K562 (cell line): ENCODE data around the gene SYNPO2. TPM values are rescaled to one million over a fixed set of nuclear protein-coding genes. Genes with fewer than 3 reads are reported as not detected.

Experiments used
- ATAC-seq: fragments of 200-7000 bp; cut with Tn5 transposase; 3 replicates; pipeline ENCODE4 v1.9.1; 2020; ENCODE audit warnings: moderate library complexity
- BruUV-seq: library from RNA; stranded (reverse); fragments of 400-500 nt; replicated peaks from 2 replicates; lab custom pipeline; 2021; lab: Mats Ljungman, UMichigan
- CTCF ChIA-PET: fragments of 300-600 bp; formaldehyde crosslinking; extraction: SDS; loops from one replicate; lab custom pipeline; 2021; ENCODE audit warnings: low intra/inter-chr PET ratio; lab: Yijun Ruan, JAX
- POLR2A ChIA-PET: fragments of 300-600, 350-650 bp; sonication (Branson Sonifier 250); formaldehyde crosslinking; extraction: SDS; loops from one replicate; lab custom pipeline; 2021; ENCODE audit warnings: antibody characterized with exemption, inconsistent platforms; lab: Yijun Ruan, JAX
- DNase-seq, 4 experiments: peaks; one replicate each; pipeline versions ENCODE4 v3.0.0 to v3.0.0-alpha.2; 2011 to 2018; ENCODE audit warnings: low spot score in 3 of 4, mixed read lengths in 3 of 4; ENCODE audit errors: extremely low read depth in 1 of 4
- FAIRE-seq: peaks from 2 replicates; lab custom pipeline; 2011; peaks lifted over from hg19 to GRCh38; lab: Jason Lieb, UNC
- H2AFZ ChIP-seq: 2 replicates; pipeline ENCODE4 v1.6.0; 2011; ENCODE audit warnings: low read depth, low read length, control low read depth, inconsistent platforms
- H3K27ac ChIP-seq: fragments of 200-600 bp; 3 replicates; pipeline ENCODE4 v1.8.0; 2011; ENCODE audit warnings: low read depth, mild to moderate bottlenecking, control low read depth, inconsistent platforms, low read length, moderate library complexity, mixed read lengths; ENCODE audit errors: extremely low read depth
- H3K27me3 ChIP-seq, 2 experiments: fragments of 300-600 bp in 1 of 2; 2 replicates in 1 of 2; 3 replicates in 1 of 2; pipeline versions ENCODE4 v1.6.0 to v1.8.0; 2011; ENCODE audit warnings: inconsistent platforms in 2 of 2, low read length in 2 of 2, mild to moderate bottlenecking in 1 of 2, mixed read lengths in 1 of 2, moderate library complexity in 1 of 2; ENCODE audit not compliant: control insufficient read depth in 2 of 2, insufficient read depth in 2 of 2
- H3K36me3 ChIP-seq: fragments of 300-600 bp; 3 replicates; pipeline ENCODE4 v1.8.0; 2011; ENCODE audit warnings: mild to moderate bottlenecking, low read length, inconsistent platforms; ENCODE audit not compliant: control insufficient read depth, insufficient read depth
- H3K4me1 ChIP-seq, 2 experiments: fragments of 200-600 bp in 1 of 2; replicated peaks in 1 of 2; 2 replicates in 1 of 2; 3 replicates in 1 of 2; pipeline versions ENCODE4 v1.5.1 to v1.8.0; 2011; ENCODE audit warnings: inconsistent platforms in 2 of 2, low read length in 2 of 2, mild to moderate bottlenecking in 1 of 2, mixed read lengths in 1 of 2, moderate library complexity in 1 of 2; ENCODE audit not compliant: control insufficient read depth in 2 of 2, insufficient read depth in 2 of 2
- H3K4me2 ChIP-seq: 2 replicates; pipeline ENCODE4 v1.6.1; 2011; ENCODE audit warnings: low read length, control low read depth, inconsistent platforms, mixed read lengths; ENCODE audit not compliant: insufficient read depth
- H3K4me3 ChIP-seq: fragments of 200-600 bp; sonication (generic), shearing (Covaris generic); 2 replicates; pipeline ENCODE4 v1.5.1; 2016; ENCODE audit warnings: control low read depth, inconsistent platforms
- H3K79me2 ChIP-seq: fragments of 200-600 bp; 3 replicates; pipeline ENCODE4 v1.8.0; 2011; ENCODE audit warnings: low read length, inconsistent platforms; ENCODE audit not compliant: control insufficient read depth, insufficient read depth
- H3K9ac ChIP-seq, 2 experiments: 2 replicates each; pipeline versions ENCODE4 v1.6.0 to v1.6.1; 2011; ENCODE audit warnings: low read depth in 2 of 2, low read length in 2 of 2, control low read depth in 1 of 2, inconsistent platforms in 1 of 2, mild to moderate bottlenecking in 1 of 2, mixed read lengths in 1 of 2; ENCODE audit not compliant: insufficient read depth in 1 of 2
- H3K9me1 ChIP-seq: one replicate; pipeline ENCODE4 v1.6.0; 2011; ENCODE audit warnings: inconsistent platforms, mild to moderate bottlenecking, low read length, moderate library complexity; ENCODE audit not compliant: control insufficient read depth, insufficient read depth
- H3K9me3 ChIP-seq: replicated peaks from 2 replicates; pipeline ENCODE4 v1.5.1; 2011; ENCODE audit warnings: low read depth, low read length, inconsistent platforms; ENCODE audit not compliant: control insufficient read depth, insufficient read depth
- H4K20me1 ChIP-seq: replicated peaks from 2 replicates; pipeline ENCODE4 v1.6.1; 2011; ENCODE audit warnings: low read length, inconsistent platforms, mixed read lengths; ENCODE audit not compliant: control insufficient read depth, insufficient read depth
- DACH1 ChIP-seq: fragments of 450-650 bp; IDR thresholded peaks from 2 replicates; pipeline ENCODE4 v1.6.1; 2018; ENCODE audit not compliant: partially characterized antibody
- ETV6 ChIP-seq, 3 experiments: fragments of 150-350 bp in 1 of 3; sonication (generic) in 1 of 3; formaldehyde crosslinking in 1 of 3; IDR thresholded peaks; 2 replicates each; pipeline versions ENCODE4 v1.6.1 to v1.8.0; 2014 to 2022; ENCODE audit warnings: borderline replicate concordance in 2 of 3, low read depth in 2 of 3, antibody characterized with exemption in 1 of 3, low read length in 1 of 3, mild to moderate bottlenecking in 1 of 3, missing genetic modification reagents in 1 of 3
- HCFC1 ChIP-seq: IDR thresholded peaks from 2 replicates; pipeline ENCODE4 v1.6.1; 2012; ENCODE audit warnings: low read depth, low read length, improper control_type of control experiment
- HNRNPLL ChIP-seq: fragments of 200-400 bp; formaldehyde crosslinking; IDR thresholded peaks from 2 replicates; pipeline ENCODE4 v1.6.1; 2017; ENCODE audit warnings: low read length, low read depth, mild to moderate bottlenecking; ENCODE audit not compliant: poor library complexity, severe bottlenecking
- MECOM ChIP-seq: fragments of 250-450 bp; sonication (Bioruptor Pico); IDR thresholded peaks from 2 replicates; pipeline ENCODE4 v1.8.0; 2022; ENCODE audit warnings: inconsistent platforms
- NCOA1 ChIP-seq: fragments of 450-650 bp; IDR thresholded peaks from 2 replicates; pipeline ENCODE4 v1.6.1; 2016; ENCODE audit warnings: low read depth
- NFXL1 ChIP-seq: fragments of 450-650 bp; formaldehyde crosslinking; IDR thresholded peaks from 2 replicates; pipeline ENCODE4 v1.4.0; 2021; ENCODE audit warnings: mild to moderate bottlenecking
- RBM25 ChIP-seq: fragments of 200-400 bp; formaldehyde crosslinking; IDR thresholded peaks from 2 replicates; pipeline ENCODE4 v1.6.1; 2018; ENCODE audit warnings: low read length, low read depth, moderate library complexity; ENCODE audit not compliant: severe bottlenecking
- RFX7 ChIP-seq: fragments of 250-450 bp; sonication (Bioruptor Pico); IDR thresholded peaks from 2 replicates; pipeline ENCODE4 v1.5.1; 2021; ENCODE audit warnings: mild to moderate bottlenecking
- SMARCE1 ChIP-seq: fragments of 450-650 bp; IDR thresholded peaks from 2 replicates; pipeline ENCODE4 v1.7.1; 2016; ENCODE audit warnings: mild to moderate bottlenecking
- THRAP3 ChIP-seq: fragments of 450-650 bp; IDR thresholded peaks from 2 replicates; pipeline ENCODE4 v1.6.1; 2016; ENCODE audit warnings: mild to moderate bottlenecking, inconsistent platforms, borderline replicate concordance
- ZBTB43 ChIP-seq: sonication (generic); formaldehyde crosslinking; IDR thresholded peaks from 2 replicates; pipeline ENCODE4 v1.8.0; 2023; ENCODE audit warnings: mild to moderate bottlenecking, missing genetic modification reagents
- ZNF134 ChIP-seq: fragments of 250-450 bp; sonication (Bioruptor Pico); conservative IDR thresholded peaks from 2 replicates; pipeline ENCODE4 v1.4.0; 2020
- ZNF444 ChIP-seq: fragments of 250-450 bp; sonication (Bioruptor Pico); IDR thresholded peaks from 2 replicates; pipeline ENCODE4 v1.4.0; 2020; ENCODE audit warnings: mild to moderate bottlenecking, moderate library complexity
- ZNF695 ChIP-seq: fragments of 450-650 bp; formaldehyde crosslinking; IDR thresholded peaks from 2 replicates; pipeline ENCODE4 v1.4.0; 2020; ENCODE audit warnings: mild to moderate bottlenecking, moderate library complexity
- ZNF717 ChIP-seq: fragments of 250-450 bp; sonication (Bioruptor Pico); IDR thresholded peaks from 2 replicates; pipeline ENCODE4 v1.5.0; 2021
- WGBS: fragments of 100-300 bp; shearing (Covaris generic); methylation state at CpG from one replicate; pipeline ENCODE4 v1.1.6; 2016; ENCODE audit warnings: low coverage, mixed read lengths; ENCODE audit not compliant: insufficient coverage; ENCODE audit errors: missing lambda C conversion rate; 5-methylcytosine and 5-hydroxymethylcytosine counted together
- in situ Hi-C: fragments of 300-500 bp; cut with MboI; formaldehyde crosslinking; loops from 4 replicates; pipeline ENCODE4 v1.15.0; 2018; ENCODE audit warnings: inconsistent platforms, mixed read lengths
- intact Hi-C: fragments of 100-400 bp; cut with micrococcal nuclease; formaldehyde crosslinking; loops from 2 replicates; pipeline ENCODE4 v1.14.2; 2022
- polyA plus RNA-seq, 8 experiments: library from polyadenylated mRNA; depleted of rRNA in 4 of 8; stranded (reverse) in 5 of 8; unstranded in 3 of 8; fragments of >200 nt; fragmentation: Nextera tagmentation in 2 of 8; fragmentation: Illumina TruSeq in 1 of 8; extraction: Ambion mirVana in 2 of 8; extraction: Trizol in 1 of 8; gene quantifications; 2 replicates each; pipeline versions ENCODE4 v1.2.1 to v1.2.3, GENCODE V29; 2011 to 2014; ENCODE audit warnings: inconsistent platforms in 1 of 8, missing spikeins in 1 of 8
- total RNA-seq, 7 experiments: library from RNA; depleted of rRNA in 6 of 7; stranded (reverse); fragments of >200 nt in 6 of 7; fragmentation: Illumina TruSeq in 2 of 7; extraction: Trizol in 2 of 7; gene quantifications; 2 replicates each; pipeline versions ENCODE4 v1.2.1 to v1.2.3, GENCODE V29; 2011 to 2021; ENCODE audit warnings: low replicate concordance in 1 of 7

Gene SYNPO2
- total and polyA plus RNA-seq, 9 of the 15 experiments (the other 6 are each of a cell fraction or from before 2014, with no cell fraction given) = 0.03 to 0.18 TPM; not detected in 7

GRCh38 chr4:119032921-119033685 is 144.4 kb downstream of the SYNPO2 start:
- ChIA-PET POLR2A (no interaction called here), CTCF (no interaction called here)
- Histone ChIP-seq H3K9me1 (no peaks in the 10 kb centered on the region), H3K4me3 (no peak overlapping the region), H4K20me1 (no peaks in the 10 kb centered on the region), H3K9ac (no peak overlapping the region), H3K27ac (no peak overlapping the region), H2AFZ (no peak overlapping the region), H3K79me2 (no peaks in the 10 kb centered on the region), H3K36me3 (no peaks in the 10 kb centered on the region), H3K9me3 (no peaks in the 10 kb centered on the region), H3K4me2 (no peak overlapping the region), H3K4me1 (no peaks in the 10 kb centered on the region), H3K27me3 (peaks cover 9 to 27% of the 10 kb centered on the region in 2 experiments; a peak in 4 of 5 replicates)
- no peak for TF ChIP-seq ZNF134
- no peak for TF ChIP-seq RBM25
- no peak for TF ChIP-seq ETV6 (IDR thresholded peaks at IDR 0.05; ENCODE audit: borderline replicate concordance in 1 of 2, low read depth in 2 of 2, low read length in 1 of 2)
- no peak for TF ChIP-seq ETV6 (CRISPR knock-in tag; IDR thresholded peaks at IDR 0.05; ENCODE audit: borderline replicate concordance)
- TF ChIP-seq HNRNPLL = no peak
- TF ChIP-seq SMARCE1 = no peak
- TF ChIP-seq ZNF717 (CRISPR knock-in tag) = no peak
- TF ChIP-seq THRAP3 = no peak
- TF ChIP-seq RFX7 = no peak
- TF ChIP-seq NCOA1 = no peak
- TF ChIP-seq DACH1 = no peak
- TF ChIP-seq NFXL1 (CRISPR knock-in tag) = no peak
- TF ChIP-seq ZBTB43 = no peak
- no peak for TF ChIP-seq HCFC1
- no peak for TF ChIP-seq ZNF444
- no peak for TF ChIP-seq ZNF695 (CRISPR knock-in tag)
- TF ChIP-seq MECOM (CRISPR knock-in tag) = no peak
- 0% methylated on average over 6 of the region's 6 CpGs for WGBS
- FAIRE-seq (no peak), ATAC-seq (no peak), DNase-seq (no peak)
- in situ Hi-C loops = no loop called here
- no TSS peak for BruUV-seq
- intact Hi-C loops = no loop called here
